SK-N-SH (cell line): ENCODE measurements around the gene NLGN3.

ENCODE experiments used
- CTCF ChIP-seq: fragments of 200-600 bp; sonication (generic); IDR thresholded peaks from 2 replicates; pipeline ENCODE4 v1.6.1; 2017; ENCODE audit warnings: antibody characterized with exemption, mild to moderate bottlenecking, moderate library complexity
- MAX ChIP-seq: IDR thresholded peaks from 2 replicates; pipeline ENCODE4 v1.4.0; 2012; ENCODE audit warnings: low read depth
- MEF2A ChIP-seq: IDR thresholded peaks from 2 replicates; pipeline ENCODE4 v1.4.0; 2012; ENCODE audit warnings: low read depth, borderline replicate concordance
- POLR2AphosphoS5 ChIP-seq: IDR thresholded peaks from 2 replicates; pipeline ENCODE4 v1.6.1; 2012; ENCODE audit warnings: low read depth, low read length
- RAD21 ChIP-seq: IDR thresholded peaks from 2 replicates; pipeline ENCODE4 v1.6.1; 2012; ENCODE audit warnings: mild to moderate bottlenecking, low read length
- RCOR1 ChIP-seq: fragments of 150-350 bp; IDR thresholded peaks from 2 replicates; pipeline ENCODE4 v1.6.1; 2017; ENCODE audit warnings: antibody characterized with exemption, low read length
- SIN3A ChIP-seq: IDR thresholded peaks from 2 replicates; pipeline ENCODE4 v1.6.1; 2012; ENCODE audit warnings: low read depth, mild to moderate bottlenecking, low read length, moderate library complexity, borderline replicate concordance
- TEAD4 ChIP-seq: IDR thresholded peaks from 2 replicates; pipeline ENCODE4 v1.4.0; 2012; ENCODE audit warnings: mild to moderate bottlenecking, borderline replicate concordance; ENCODE audit not compliant: insufficient read depth
- USF2 ChIP-seq: fragments of 150-350 bp; IDR thresholded peaks from 2 replicates; pipeline ENCODE4 v1.6.1; 2017; ENCODE audit warnings: antibody characterized with exemption, low read length, low read depth, borderline replicate concordance

GRCh38 chrX:71177327-71177726 is 32.7 kb downstream of the NLGN3 start:
- no peak for TF ChIP-seq MEF2A
- TF ChIP-seq RCOR1, result no peak
- TF ChIP-seq CTCF, result no peak
- TF ChIP-seq RAD21, result no peak
- no peak for TF ChIP-seq SIN3A
- no peak for TF ChIP-seq USF2
- TF ChIP-seq MAX, result no peak
- no peak for TF ChIP-seq POLR2AphosphoS5
- no peak for TF ChIP-seq TEAD4
